ENCODE data around the gene BOC. TPM values are rescaled to one million over a fixed set of nuclear protein-coding genes. Genes with fewer than 3 reads are reported as not detected.

Gene BOC
- total and polyA plus RNA-seq, 2 experiments from 2014 or later: 2.1 to 4.1 TPM

- ATAC-seq (no peak), DNase-seq (ENCODE audit: low spot score) (no peak)
- Histone ChIP-seq H3K4me1 (ENCODE audit: insufficient read depth) (peaks cover 10% of the 10 kb centered on the region), H3K27ac (ENCODE audit: low read depth) (no peak overlapping the region), H3K36me3 (ENCODE audit: insufficient read depth) (no peaks in the 10 kb centered on the region), H3K27me3 (ENCODE audit: insufficient read depth) (no peaks in the 10 kb centered on the region), H3K4me2 (no peak overlapping the region), H4K20me1 (replicated peaks; ENCODE audit: insufficient read depth) (no peaks in the 10 kb centered on the region), H3K4me3 (no peak overlapping the region), H3K9me2 (ENCODE audit: insufficient read depth) (no peaks in the 10 kb centered on the region), H3K79me2 (replicated peaks; ENCODE audit: insufficient read depth) (no peaks in the 10 kb centered on the region), H3F3A (replicated peaks; ENCODE audit: low read depth) (no peaks in the 10 kb centered on the region), H2AFZ (no peak overlapping the region)
- H3K4me3 Mint-ChIP-seq: no peak overlapping the region
- H3K4me1 Mint-ChIP-seq: peaks cover 26% of the 10 kb centered on the region
- H3K36me3 Mint-ChIP-seq (ENCODE audit: low read depth): no peaks in the 10 kb centered on the region; the same call in 2 of the 3 replicates
- TF ChIP-seq ZNF114 (CRISPR knock-in tag; IDR thresholded peaks at IDR 0.05): no peak
- TF ChIP-seq EZH2phosphoT487 (IDR thresholded peaks at IDR 0.05; ENCODE audit: unreplicated experiment): no peak
- TF ChIP-seq JUNB (IDR thresholded peaks at IDR 0.05; ENCODE audit: unreplicated experiment): no peak
- TF ChIP-seq ZNF462 (CRISPR knock-in tag; IDR thresholded peaks at IDR 0.05): no peak
- TF ChIP-seq STAT1 (IDR thresholded peaks at IDR 0.05; ENCODE audit: unreplicated experiment): no peak
- no peaks in the 10 kb centered on the region for H3K9me3 Mint-ChIP-seq
- peaks cover 4% of the 10 kb centered on the region for H3K27me3 Mint-ChIP-seq (ENCODE audit: insufficient read depth, low read depth, poor library complexity)
- no peak overlapping the region for H3K27ac Mint-ChIP-seq
Observed at GRCh38 chr3:113269661-113270060, 58.3 kb downstream of the BOC start.

- Histone ChIP-seq H3K27ac (ENCODE audit: low read depth) (no peak overlapping the region), H4K20me1 (replicated peaks; ENCODE audit: insufficient read depth) (no peaks in the 10 kb centered on the region), H3K79me2 (replicated peaks; ENCODE audit: insufficient read depth) (no peaks in the 10 kb centered on the region), H3K36me3 (ENCODE audit: insufficient read depth) (no peaks in the 10 kb centered on the region), H3K4me2 (no peak overlapping the region), H3K4me1 (ENCODE audit: insufficient read depth) (peaks cover 6% of the 10 kb centered on the region), H3F3A (replicated peaks; ENCODE audit: low read depth) (no peaks in the 10 kb centered on the region), H3K9me2 (ENCODE audit: insufficient read depth) (no peaks in the 10 kb centered on the region), H3K27me3 (ENCODE audit: insufficient read depth) (no peaks in the 10 kb centered on the region), H3K4me3 (no peak overlapping the region), H2AFZ (no peak overlapping the region)
- Mint-ChIP-seq H3K36me3 (ENCODE audit: low read depth) (no peaks in the 10 kb centered on the region; the same call in 2 of the 3 replicates), H3K4me1 (peaks cover 22% of the 10 kb centered on the region), H3K9me3 (no peaks in the 10 kb centered on the region), H3K4me3 (no peak overlapping the region), H3K27me3 (ENCODE audit: insufficient read depth, low read depth, poor library complexity) (peaks cover 4% of the 10 kb centered on the region), H3K27ac (no peak overlapping the region)
- DNase-seq (ENCODE audit: low spot score) (no peak), ATAC-seq (no peak)
- TF ChIP-seq CREB1 (CRISPR knock-in tag; IDR thresholded peaks at IDR 0.05; ENCODE audit: low read depth): no peak
- no peak for TF ChIP-seq ZNF114 (CRISPR knock-in tag; IDR thresholded peaks at IDR 0.05)
- TF ChIP-seq ZNF462 (CRISPR knock-in tag; IDR thresholded peaks at IDR 0.05): no peak
- no peak for TF ChIP-seq POLR2AphosphoS5 (IDR thresholded peaks at IDR 0.05; ENCODE audit: low read depth)
- TF ChIP-seq STAT1 (IDR thresholded peaks at IDR 0.05; ENCODE audit: unreplicated experiment): no peak
Observed at GRCh38 chr3:113270068-113270467, 58.7 kb downstream of the BOC start.
